Activated CD8-positive, alpha-beta T cell treated with anti-CD3 and anti-CD28 coated beads for 36 hours (primary cell): ENCODE results near the gene TULP1. TPM values are rescaled to one million over a fixed set of nuclear protein-coding genes. Genes with fewer than 3 reads are reported as not detected.

ENCODE experiments used
- ATAC-seq: fragments of 200-7000 bp; cut with Tn5 transposase; one replicate; pipeline ENCODE4 v1.10.0; 2021; ENCODE audit warnings: mild to moderate bottlenecking, moderate library complexity
- CTCF ChIA-PET: fragments of 350-600 bp; sonication (Branson Sonifier 250); formaldehyde crosslinking; loops from one replicate; lab custom pipeline; 2021; ENCODE audit warnings: antibody characterized with exemption; lab: Charles Lee
- POLR2A ChIA-PET: fragments of 350-600 bp; sonication (Branson Sonifier 250); formaldehyde crosslinking; loops from one replicate; lab custom pipeline; 2021; ENCODE audit warnings: antibody characterized with exemption; lab: Charles Lee
- DNase-seq: peaks from one replicate; pipeline ENCODE4 v3.0.0-alpha.2; 2020
- H3K27ac Mint-ChIP-seq: one replicate; pipeline ENCODE4 v1.8.0; 2021; ENCODE audit warnings: mild to moderate bottlenecking, mixed read lengths
- H3K27me3 Mint-ChIP-seq: one replicate; pipeline ENCODE4 v1.8.0; 2021; ENCODE audit warnings: mixed read lengths
- H3K36me3 Mint-ChIP-seq: one replicate; pipeline ENCODE4 v1.8.0; 2021; ENCODE audit warnings: low read depth, mixed read lengths
- H3K4me1 Mint-ChIP-seq: one replicate; pipeline ENCODE4 v1.8.0; 2021; ENCODE audit warnings: low read depth, mixed read lengths
- H3K4me3 Mint-ChIP-seq: one replicate; pipeline ENCODE4 v1.8.0; 2021; ENCODE audit warnings: mild to moderate bottlenecking, moderate library complexity, mixed read lengths
- H3K9me3 Mint-ChIP-seq: one replicate; pipeline ENCODE4 v1.8.0; 2021; ENCODE audit warnings: mixed read lengths
- intact Hi-C: fragments of 100-400 bp; cut with micrococcal nuclease; formaldehyde crosslinking; loops from one replicate; pipeline ENCODE4 v1.10.0; 2022
- total RNA-seq, 2 experiments: library from RNA; stranded (reverse); gene quantifications; one replicate each; pipeline ENCODE4 v1.2.3, GENCODE V29; 2021
- TF ChIP-seq, protein P1 (sequence below): fragments of 200-600 bp; IDR thresholded peaks from one replicate; pipeline ENCODE4 v1.8.0; 2022; ENCODE audit warnings: antibody characterized with exemption, mild to moderate bottlenecking

The TULP1 gene
- total RNA-seq, 2 experiments from 2014 or later, result not detected

DNA sequence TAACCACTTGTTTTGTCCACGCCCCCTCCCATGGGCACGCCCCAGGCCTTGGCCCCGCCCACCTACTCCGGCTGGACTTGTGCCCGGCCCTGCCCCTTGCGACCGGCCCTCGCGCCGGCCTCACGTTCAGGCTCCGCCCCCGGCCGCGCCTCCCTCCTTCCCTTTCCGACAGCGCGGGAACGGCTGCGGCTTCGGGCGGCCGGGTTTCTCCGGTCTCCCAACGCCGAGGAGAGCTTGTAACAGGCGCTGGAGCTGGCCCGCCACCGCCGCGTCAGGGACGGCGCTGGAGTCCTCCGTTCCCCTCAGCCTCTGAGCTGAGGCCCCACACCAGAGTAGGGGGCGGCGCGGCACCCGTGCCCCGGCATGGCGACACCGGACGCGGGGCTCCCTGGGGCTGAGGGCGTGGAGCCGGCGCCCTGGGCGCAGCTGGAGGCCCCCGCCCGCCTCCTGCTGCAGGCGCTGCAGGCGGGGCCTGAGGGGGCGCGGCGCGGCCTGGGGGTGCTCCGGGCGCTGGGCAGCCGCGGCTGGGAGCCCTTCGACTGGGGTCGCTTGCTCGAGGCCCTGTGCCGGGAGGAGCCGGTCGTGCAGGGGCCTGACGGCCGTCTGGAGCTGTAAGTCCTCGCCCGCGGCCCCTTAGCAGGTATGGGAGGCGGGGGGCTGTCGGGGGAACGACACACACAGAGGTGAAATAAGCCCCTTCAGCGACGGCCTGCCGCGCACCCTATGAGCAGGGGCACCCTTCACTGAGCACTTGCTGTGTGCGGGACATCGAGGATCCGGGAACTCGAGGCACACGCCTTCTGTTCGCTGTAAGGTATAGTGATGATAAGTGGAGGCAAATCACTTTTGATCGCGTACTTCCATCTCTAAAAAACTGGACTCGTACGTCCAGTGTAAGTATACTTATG, 60.3 kb downstream of the TULP1 start, which contains the start of gene FANCE:
Gene FANCE (plus strand): TSS at position 156 of the 908 bp plus-strand sequence. CDS start 208 bp downstream, at position 364.
- Mint-ChIP-seq H3K4me3 (peak within 1 kb of the TSS; percentile 78), H3K36me3 (peaks cover 21% of the 10 kb centered on the region), H3K4me1 (peaks cover 36% of the 10 kb centered on the region), H3K27me3 (no peaks in the 10 kb centered on the region), H3K9me3 (no peaks in the 10 kb centered on the region), H3K27ac (peak within 1 kb of the TSS; percentile 39)
- ChIA-PET CTCF (interaction anchor here (0.8 to 9.7 kb wide), 13 partner anchors 15 to 284 kb away, joined by 3 to 209 read pairs (median 4); partner anchors contain the start of genes ARMC12, DEF6, PPARD and RPL10A), POLR2A (interaction anchor here (0.6 to 5.5 kb wide), 12 partner anchors 15 to 155 kb away, joined by 3 to 70 read pairs (median 4); partner anchors contain the start of genes DEF6, PPARD and RPL10A)
- peak; percentile 90 for ATAC-seq
- intact Hi-C loops, result no loop called here
- TF ChIP-seq, protein P1, sequence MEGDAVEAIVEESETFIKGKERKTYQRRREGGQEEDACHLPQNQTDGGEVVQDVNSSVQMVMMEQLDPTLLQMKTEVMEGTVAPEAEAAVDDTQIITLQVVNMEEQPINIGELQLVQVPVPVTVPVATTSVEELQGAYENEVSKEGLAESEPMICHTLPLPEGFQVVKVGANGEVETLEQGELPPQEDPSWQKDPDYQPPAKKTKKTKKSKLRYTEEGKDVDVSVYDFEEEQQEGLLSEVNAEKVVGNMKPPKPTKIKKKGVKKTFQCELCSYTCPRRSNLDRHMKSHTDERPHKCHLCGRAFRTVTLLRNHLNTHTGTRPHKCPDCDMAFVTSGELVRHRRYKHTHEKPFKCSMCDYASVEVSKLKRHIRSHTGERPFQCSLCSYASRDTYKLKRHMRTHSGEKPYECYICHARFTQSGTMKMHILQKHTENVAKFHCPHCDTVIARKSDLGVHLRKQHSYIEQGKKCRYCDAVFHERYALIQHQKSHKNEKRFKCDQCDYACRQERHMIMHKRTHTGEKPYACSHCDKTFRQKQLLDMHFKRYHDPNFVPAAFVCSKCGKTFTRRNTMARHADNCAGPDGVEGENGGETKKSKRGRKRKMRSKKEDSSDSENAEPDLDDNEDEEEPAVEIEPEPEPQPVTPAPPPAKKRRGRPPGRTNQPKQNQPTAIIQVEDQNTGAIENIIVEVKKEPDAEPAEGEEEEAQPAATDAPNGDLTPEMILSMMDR, result no peak
- peak; percentile 95 for DNase-seq

DNA sequence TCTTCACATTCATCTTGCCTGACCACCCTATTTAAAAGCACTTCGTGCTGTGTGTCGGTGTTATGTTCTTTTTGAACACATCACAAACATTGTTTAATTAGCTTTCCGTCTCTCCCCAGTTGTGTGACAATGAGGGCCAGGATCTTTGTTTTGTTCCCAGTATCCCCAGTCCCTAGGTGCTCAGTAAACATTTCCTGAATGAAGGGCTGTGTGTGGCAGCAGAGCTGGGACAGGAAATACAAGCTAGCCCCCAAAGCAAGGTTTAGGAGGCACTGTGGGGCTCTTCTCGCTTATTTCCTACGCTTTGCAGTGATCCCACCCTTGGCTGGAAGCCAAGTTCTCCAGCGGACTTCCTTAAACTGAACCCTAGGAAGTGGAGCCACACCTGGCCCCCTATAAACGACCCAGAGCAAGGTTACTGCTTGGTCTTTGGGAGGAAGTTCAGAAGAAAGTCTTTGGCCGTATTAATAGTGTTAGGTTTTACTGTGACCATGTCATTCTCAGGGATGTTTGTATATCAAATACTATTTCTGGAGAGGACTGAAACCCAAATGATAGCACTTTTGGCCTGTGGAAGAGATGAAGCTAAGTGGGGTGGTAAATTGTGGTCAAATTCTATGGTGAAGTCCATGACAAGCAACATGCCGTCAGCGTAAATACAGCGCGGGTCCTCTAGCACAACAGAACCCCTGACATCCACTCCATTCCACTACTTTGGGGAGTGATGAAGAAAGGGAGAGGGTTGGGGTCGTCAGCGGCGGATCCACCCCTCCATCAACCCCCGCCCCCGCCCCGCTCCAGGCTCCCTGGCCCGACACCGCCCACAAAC, 61.1 kb downstream of the TULP1 start:
- Mint-ChIP-seq H3K27ac (peak overlapping the region; percentile 39), H3K9me3 (no peaks in the 10 kb centered on the region), H3K36me3 (peaks cover 17% of the 10 kb centered on the region), H3K4me1 (peaks cover 36% of the 10 kb centered on the region), H3K27me3 (no peaks in the 10 kb centered on the region), H3K4me3 (peak overlapping the region; percentile 78)
- CTCF ChIA-PET, result interaction anchor here (0.8 to 9.7 kb wide), 17 partner anchors 14 to 285 kb away, joined by 3 to 209 read pairs (median 6); partner anchors contain the start of genes ARMC12, DEF6, PPARD and RPL10A
- ATAC-seq (no peak), DNase-seq (no peak)
- TF ChIP-seq, protein P1, result no peak
- POLR2A ChIA-PET, result interaction anchor here (0.8 to 5.5 kb wide), 10 partner anchors 16 to 155 kb away, joined by 3 to 70 read pairs (median 5); partner anchors contain the start of genes DEF6, PPARD and RPL10A
- intact Hi-C loops, result no loop called here

DNA sequence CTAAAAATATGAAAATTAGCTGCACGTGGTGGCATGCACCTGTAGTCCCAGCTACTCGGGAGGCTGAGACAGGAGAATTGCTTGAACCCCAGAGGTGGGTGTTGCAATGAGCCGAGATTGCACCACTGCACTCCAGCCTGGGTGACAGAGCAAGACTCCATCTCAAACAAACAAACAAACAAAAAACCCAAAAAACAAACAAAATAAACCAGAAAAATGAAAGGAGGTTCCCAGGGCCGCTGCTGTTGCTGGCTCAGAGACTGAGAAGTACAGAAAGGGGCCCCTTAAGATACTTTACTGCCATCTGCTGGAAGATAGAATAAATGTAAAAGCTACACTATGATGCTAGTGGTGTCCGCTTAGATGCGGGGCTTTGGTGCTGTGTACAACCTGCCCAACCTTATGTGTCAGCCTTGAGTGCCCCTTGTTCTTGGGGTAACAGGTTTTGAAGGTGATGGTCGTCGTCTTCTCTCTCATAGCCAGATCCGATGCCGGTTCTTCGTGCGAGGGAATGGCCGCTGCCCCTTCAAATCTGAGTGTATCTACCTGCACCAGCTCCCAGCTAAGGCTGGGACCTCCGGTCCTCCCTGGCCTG, 63.3 kb downstream of the TULP1 start:
- intact Hi-C loops, result loop anchor here (1.0 to 2.0 kb wide), 2 partner anchors 107 to 151 kb away; partner anchors contain the start of gene PPARD
- Mint-ChIP-seq H3K27ac (no peak overlapping the region), H3K4me1 (peaks cover 29% of the 10 kb centered on the region), H3K36me3 (peaks cover 2% of the 10 kb centered on the region), H3K4me3 (no peak overlapping the region), H3K9me3 (no peaks in the 10 kb centered on the region), H3K27me3 (no peaks in the 10 kb centered on the region)
- DNase-seq (peak; percentile 50), ATAC-seq (peak; percentile 63)
- ChIA-PET CTCF (interaction anchor here (0.6 to 9.7 kb wide), 39 partner anchors 9 to 558 kb away, joined by 3 to 209 read pairs (median 6); partner anchors contain the start of genes DEF6, PPARD and RPL10A), POLR2A (interaction anchor here (0.5 to 2.3 kb wide), 7 partner anchors 16 to 121 kb away, joined by 3 to 9 read pairs (median 3); partner anchors contain the start of genes PPARD and RPL10A)
- TF ChIP-seq, protein P1, result peak; percentile 70

DNA sequence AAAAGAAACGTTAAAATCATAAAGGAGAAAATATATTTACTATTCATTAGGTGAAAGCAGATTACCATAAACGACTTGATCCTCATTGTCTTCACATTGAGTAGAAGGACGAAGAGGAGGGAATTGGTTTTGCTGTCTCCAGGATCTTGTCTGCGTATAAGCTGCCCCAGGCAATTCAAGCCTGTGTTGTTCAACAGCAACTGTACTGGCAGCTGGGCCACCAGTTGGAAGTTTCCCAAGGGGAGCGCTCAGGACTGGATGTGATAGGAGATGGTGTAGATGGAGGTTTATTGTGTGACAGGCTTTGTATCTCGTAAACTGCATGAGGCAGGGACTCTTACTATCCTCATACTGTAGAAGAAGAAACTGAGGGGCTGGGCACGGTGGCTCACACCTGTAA, 64.5 kb downstream of the TULP1 start:
- intact Hi-C loops, result loop anchor here (2.0 kb wide), 1 partner anchor 149 kb away; no protein-coding TSS in a partner anchor
- CTCF ChIA-PET, result interaction anchor here (0.9 to 9.7 kb wide), 12 partner anchors 10 to 189 kb away, joined by 3 to 209 read pairs (median 10); partner anchors contain the start of genes DEF6 and PPARD
- Mint-ChIP-seq H3K4me1 (peaks cover 18% of the 10 kb centered on the region), H3K27ac (no peak overlapping the region), H3K36me3 (no peaks in the 10 kb centered on the region), H3K27me3 (no peaks in the 10 kb centered on the region), H3K9me3 (no peaks in the 10 kb centered on the region), H3K4me3 (no peak overlapping the region)
- DNase-seq, result no peak
- TF ChIP-seq, protein P1, result no peak
- POLR2A ChIA-PET, result interaction anchor here (0.5 to 2.3 kb wide), 3 partner anchors 20 to 148 kb away, joined by 3 to 9 read pairs (median 7); partner anchors contain the start of genes PPARD and RPL10A
- ATAC-seq, result no peak
